Urothelium cell line (cell line): ENCODE results near the gene THOC6.
"Not testable (repeated sequence)": the region's sequence is repeated elsewhere in the genome, so short reads cannot be mapped to it uniquely, and the experiment has no call there.

Experiments used
- DNase-seq: peaks from one replicate; pipeline ENCODE4 v3.0.0; 2011; ENCODE audit warnings: low spot score, mixed read lengths
- FAIRE-seq: peaks from 2 replicates; lab custom pipeline; 2011; peaks lifted over from hg19 to GRCh38; lab: Jason Lieb, UNC

THOC6 gene

DNA sequence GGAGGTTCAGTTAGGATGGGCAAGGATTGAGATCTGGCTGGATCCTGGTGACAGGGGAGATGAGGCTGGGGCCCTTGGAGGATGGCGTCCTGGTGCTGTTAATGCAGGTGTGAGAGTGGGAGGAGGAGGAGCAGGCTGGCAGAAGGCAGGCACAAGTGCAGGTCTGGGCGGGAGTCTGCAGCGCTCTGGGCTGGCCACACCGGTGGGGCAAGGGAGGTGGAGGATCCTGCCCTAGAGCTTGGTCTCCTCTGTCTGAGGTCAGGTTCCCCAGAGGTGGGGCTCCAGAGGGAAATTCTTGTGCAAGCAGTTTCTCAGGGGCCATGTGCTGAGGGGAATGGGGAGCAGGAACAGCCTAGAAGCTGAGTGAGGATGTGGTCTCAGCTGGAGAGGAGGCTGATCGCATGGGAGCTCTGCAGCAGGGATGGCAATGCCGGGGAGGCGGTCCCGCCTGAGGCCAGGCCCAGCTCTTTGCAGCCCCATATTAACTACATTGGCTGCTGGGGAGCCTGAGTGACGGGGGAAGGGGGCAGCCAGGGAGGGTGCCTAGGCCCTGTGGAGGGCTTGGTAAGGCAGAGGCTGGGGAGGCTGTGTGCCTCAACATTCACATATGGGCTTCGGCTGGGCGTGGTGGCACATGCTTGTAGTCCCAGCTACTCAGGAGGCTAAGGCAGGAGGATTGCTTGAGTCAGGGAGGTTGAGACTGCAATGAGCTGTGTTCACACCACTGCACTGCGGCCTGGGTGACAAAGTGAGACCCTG lies 28.9 kb downstream of the THOC6 start:
- FAIRE-seq: peak; percentile 81
- not testable (repeated sequence) for DNase-seq

GRCh38 chr16:3053330-3053710 lies 29.5 kb downstream of the THOC6 start:
- not testable (repeated sequence) for DNase-seq

DNA sequence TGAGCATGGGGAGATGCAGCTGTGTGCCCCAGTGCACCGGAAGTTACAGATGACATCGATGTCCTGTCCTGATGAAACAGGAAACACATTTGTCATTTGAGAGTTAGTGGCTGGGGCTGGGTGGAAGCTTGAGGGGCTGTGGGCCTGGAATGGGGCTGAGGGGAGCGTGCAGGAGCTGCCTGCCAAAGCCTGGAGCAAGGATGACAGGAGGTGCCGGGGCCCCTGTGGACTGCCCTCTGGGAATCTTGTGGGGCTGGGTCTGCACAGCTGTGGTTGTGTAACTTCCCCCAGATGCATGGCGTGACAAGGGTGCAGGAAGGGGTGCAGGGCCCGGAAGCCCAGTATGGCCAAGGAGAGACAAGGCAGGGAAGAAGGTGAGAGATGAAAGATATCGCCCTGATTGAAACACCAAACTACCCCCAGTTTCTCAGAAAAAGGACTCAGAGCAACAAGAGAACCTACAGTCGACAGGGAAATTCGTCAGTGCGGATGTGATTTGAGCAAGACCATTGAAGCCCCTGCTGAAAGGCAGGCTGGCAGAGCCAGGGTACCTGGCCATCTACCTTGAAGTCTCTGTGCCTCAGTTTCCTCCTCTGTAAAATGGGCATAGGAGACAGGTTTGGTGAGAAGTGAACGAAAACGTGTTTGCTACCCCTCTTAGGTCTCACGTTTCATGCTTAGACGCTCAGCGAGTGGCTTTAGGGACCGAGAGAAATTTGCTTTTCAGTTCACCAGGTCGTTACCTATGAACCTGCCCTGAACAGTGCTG lies 31.3 kb downstream of the THOC6 start:
- no peak for DNase-seq
- FAIRE-seq: no peak

More at GRCh38 chr16:3053330-3053710, 29.5 kb downstream of the THOC6 start:
- FAIRE-seq: peak; percentile 82

GRCh38 chr16:3055734-3056115 lies 31.9 kb downstream of the THOC6 start:
- not testable (repeated sequence) for FAIRE-seq, DNase-seq

DNA sequence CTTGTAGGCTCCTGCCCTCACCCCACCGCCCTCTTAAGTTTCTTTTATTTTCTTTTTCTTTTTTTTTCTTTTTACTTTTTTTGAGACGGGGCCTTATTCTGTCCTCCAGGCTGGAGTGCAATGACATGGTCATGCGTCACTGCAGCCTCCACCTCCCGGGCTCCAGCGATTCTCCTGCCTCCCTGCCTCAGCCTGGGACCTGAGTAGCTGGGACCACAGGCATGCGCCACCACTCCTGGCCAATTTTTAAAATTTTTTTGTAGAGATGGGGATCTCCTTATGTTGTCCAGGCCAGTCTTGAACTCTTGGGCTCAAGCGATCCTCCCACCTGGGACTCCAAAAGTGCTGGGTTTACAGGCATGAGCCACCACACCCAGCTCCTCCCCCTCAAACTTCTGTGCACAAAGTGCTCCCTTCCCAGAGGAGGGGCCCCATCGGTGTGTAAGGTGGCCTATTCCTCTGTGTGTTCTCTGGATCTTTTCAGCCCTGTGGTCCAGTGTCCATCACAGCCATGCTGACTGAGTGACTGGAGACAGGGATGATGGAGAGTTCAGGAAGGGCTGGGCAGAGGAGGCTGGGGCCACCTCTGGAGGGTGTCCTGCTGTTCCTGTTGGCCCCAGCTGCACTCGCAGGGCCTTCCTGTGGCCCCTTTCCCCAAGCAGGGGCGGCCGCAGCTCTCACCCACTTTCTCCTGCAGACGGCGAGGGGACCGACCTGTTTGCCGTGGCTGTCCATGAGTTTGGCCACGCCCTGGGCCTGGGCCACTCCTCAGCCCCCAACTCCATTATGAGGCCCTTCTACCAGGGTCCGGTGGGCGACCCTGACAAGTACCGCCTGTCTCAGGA lies 32.7 kb downstream of the THOC6 start:
- DNase-seq (no peak), FAIRE-seq (no peak)

GRCh38 chr16:3057181-3058138 lies 33.6 kb downstream of the THOC6 start:
- no peak for DNase-seq
- FAIRE-seq: no peak

- DNase-seq (peak; percentile 66), FAIRE-seq (no peak)
Observed at GRCh38 chr16:3058139-3059030, 34.5 kb downstream of the THOC6 start.

DNA sequence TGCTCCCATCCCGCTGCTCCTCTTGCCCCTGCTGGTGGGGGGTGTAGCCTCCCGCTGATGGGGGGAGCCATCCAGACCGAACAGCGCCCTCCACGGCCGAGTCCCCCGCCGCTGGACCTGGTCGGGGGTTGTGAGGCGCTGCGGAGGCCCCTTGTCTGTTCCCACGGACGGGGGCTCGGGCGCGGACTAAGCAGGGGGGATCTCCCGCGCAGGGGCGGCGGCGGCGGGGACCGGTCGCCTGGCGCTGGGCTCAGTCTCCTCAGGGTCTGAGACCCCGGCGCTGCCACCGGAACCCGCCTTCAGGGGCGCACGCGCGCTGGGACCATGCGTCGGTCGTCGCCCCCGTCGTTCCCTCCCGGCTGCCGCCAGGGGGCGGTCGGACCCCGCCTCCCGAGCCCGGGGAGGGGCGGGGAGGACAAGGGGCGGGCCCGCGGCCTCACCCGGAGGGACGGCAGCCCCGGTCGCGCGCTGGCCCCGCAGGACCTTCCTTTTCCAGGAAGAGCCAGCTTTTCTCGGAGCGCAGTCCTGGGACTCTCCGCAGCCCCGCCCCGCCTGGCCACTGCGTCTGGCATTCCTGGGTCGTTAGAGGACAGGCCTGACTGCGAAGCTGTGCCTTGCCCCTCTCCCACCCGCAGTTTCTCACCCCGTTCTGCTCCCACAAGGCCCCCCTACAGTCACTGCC lies 35.3 kb downstream of the THOC6 start:
- peak; percentile 85 for FAIRE-seq
- DNase-seq: peak; percentile 96

DNA sequence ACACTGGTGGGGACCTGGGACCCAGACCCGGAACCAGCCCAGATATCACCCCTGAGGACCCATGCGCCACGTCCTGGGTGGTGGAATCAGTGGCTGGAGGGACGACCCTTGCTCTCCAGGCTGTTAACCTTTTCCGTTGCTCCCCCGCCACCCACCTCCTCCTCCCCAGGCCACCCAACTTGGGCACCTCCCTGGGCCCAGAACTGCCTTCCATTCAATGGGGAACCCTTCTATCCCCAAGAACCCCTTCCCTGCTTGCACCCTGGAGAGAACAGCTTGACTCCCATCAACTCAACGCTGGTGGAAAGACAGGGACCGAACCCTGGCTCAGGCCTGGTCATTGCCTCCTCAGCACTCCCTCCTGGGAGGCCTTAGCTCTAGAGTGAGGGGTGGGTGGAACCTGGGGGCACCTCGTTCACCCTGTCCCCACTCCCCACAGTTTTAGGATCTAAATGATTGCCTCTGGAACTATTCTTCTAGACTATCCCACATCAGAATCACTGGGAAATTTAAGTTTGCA lies 35.9 kb downstream of the THOC6 start:
- FAIRE-seq: no peak
- no peak for DNase-seq

- DNase-seq: no peak
- no peak for FAIRE-seq
Observed at GRCh38 chr16:3060339-3061127, 36.7 kb downstream of the THOC6 start.

DNA sequence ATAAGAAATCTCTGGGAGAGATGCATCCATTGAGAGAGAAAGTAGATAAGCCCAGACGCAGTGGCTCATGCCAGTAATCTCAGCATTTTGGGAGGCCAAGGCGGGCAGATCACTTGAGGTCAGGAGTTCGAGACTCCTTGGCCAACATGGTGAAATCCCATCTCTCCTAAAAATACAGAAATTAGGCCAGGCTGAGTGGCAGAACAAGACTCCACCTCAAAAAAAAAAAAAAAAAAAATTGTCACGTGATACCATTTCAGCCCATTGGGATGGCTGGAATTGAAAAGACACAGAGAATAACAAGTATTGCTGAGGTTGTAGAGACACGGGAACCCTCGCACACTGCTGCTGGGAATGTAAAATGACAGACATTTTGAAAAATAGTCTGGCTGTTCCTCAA lies 38.7 kb downstream of the THOC6 start:
- FAIRE-seq (no peak), DNase-seq (no peak)

DNA sequence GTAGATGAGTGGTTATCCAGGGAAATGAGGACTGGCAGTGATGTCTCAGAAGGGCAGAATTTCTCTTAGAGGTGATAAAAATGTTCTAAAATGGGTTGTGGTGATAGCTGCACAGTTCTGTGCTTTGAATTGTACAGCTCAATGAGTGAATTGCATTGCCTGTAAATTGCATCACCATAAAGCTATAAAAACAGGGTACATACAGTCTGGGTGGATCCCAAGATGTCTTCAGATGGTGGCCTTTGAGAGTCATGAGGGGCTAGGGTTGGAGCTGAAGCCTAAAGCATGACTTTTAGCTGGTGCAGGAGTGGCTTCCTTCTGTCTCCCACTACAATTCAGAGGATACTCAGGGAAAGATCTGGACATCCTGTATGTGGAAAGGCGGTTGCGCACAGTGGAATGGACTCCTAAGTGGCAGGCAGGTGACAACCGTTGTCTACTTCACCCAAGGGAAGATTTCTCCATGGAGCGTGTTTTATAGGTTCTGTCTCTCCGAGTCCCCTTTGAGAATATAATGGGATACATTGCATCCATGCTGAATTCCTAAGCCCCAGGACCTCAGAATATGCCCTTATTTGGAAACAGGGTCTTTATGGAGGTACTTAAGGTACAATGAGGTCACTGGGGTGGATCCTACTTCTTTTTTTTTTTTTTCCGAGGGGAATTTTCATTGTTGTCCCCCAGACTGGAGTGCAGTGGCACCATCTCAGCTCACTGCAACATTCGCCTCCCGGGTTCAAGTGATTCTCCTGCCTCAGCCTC lies 40.0 kb downstream of the THOC6 start:
- FAIRE-seq: no peak
- no peak for DNase-seq

GRCh38 chr16:3065069-3065741 lies 41.4 kb downstream of the THOC6 start, which contains the start of gene IL32:
TSS of gene IL32 (plus strand) at chr16:3065640. CDS start at chr16:3065812, 172 bp downstream.
- FAIRE-seq (no peak), DNase-seq (peak; percentile 76)

DNA sequence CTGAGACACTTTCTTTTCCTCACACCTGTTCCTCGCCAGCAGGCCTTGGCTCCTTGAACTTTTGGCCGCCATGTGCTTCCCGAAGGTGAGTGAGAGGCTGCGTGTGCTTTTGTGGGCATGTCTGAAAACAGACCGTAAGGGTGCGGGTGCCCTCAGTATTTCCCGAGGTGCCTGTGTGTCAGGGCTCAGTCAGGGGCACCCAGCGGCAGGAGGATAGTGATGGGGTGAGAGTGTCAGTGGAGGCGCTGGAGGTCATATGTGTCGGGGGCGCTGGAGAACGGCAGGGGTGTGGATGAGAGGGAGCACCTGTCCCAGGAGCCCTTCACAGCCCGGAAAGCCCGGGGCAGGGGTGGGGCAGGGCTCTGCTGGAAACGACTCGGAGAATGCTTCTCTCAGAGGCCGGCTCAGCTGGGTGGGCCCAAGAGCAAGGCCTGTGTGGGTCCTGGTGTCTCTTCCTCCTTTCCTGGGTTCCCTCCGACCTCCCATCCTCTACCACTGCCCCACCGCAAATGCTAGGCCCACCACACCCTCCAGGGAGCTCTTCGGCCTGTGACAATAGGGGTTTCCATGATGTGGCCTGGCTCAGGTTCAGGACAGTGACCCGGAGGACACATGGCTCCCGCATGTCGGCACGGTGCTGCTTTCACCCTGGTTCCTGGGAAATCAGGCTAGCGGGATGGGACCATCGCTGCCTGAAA lies 42.1 kb downstream of the THOC6 start:
- no peak for DNase-seq

GRCh38 chr16:3066440-3066748 lies 42.6 kb downstream of the THOC6 start:
- DNase-seq: no peak
- no peak for FAIRE-seq

More for the DNA sequence above, 42.1 kb downstream of the THOC6 start:
- FAIRE-seq: no peak

GRCh38 chr16:3068487-3068886 lies 44.7 kb downstream of the THOC6 start:
- DNase-seq (no peak), FAIRE-seq (no peak)
